ENCODE results near the gene SEMA4B. TPM values are rescaled to one million over a fixed set of nuclear protein-coding genes. Genes with fewer than 3 reads are reported as not detected.

Gene SEMA4B
- total and polyA plus RNA-seq, 9 of the 15 experiments (the other 6 are each of a cell fraction or from before 2014, with no cell fraction given) = 1.3 to 33.6 (median 11.0) TPM

GRCh38 chr15:90261811-90262210 is 60.7 kb downstream of the SEMA4B start (continued):
- TF ChIP-seq RERE (CRISPR knock-in tag; IDR thresholded peaks at IDR 0.05; ENCODE audit: borderline replicate concordance) = no peak
- TF ChIP-seq THRB (CRISPR knock-in tag; conservative IDR thresholded peaks at IDR 0.05) = no peak
- no peak for TF ChIP-seq ZNF57 (CRISPR knock-in tag; IDR thresholded peaks at IDR 0.05)
- TF ChIP-seq MEF2A (IDR thresholded peaks at IDR 0.05; ENCODE audit: control insufficient read depth, low read depth, low read length) = no peak
- TF ChIP-seq ARID4B (CRISPR knock-in tag; IDR thresholded peaks at IDR 0.05) = no peak
- TF ChIP-seq USF1 (CRISPR knock-in tag; IDR thresholded peaks at IDR 0.05) = no peak
- TF ChIP-seq RREB1 (CRISPR knock-in tag; IDR thresholded peaks at IDR 0.05) = no peak
- no peak for TF ChIP-seq ERF (CRISPR knock-in tag; IDR thresholded peaks at IDR 0.05)
- no peak for TF ChIP-seq KDM2B (CRISPR knock-in tag; IDR thresholded peaks at IDR 0.05)
- TF ChIP-seq TARDBP (IDR thresholded peaks at IDR 0.05) = no peak
